Endothelial cell (in vitro differentiated cells): ENCODE results near the gene ITPRIPL1. TPM values are rescaled to one million over a fixed set of nuclear protein-coding genes. Genes with fewer than 3 reads are reported as not detected.
A peak's percentile ranks its signal among the peaks of the same experiment; 100 is the strongest.

Experiments used
- DNase-seq: peaks from one replicate; pipeline ENCODE4 v3.0.0; 2021; ENCODE audit warnings: low spot score
- H3K27ac Mint-ChIP-seq: one replicate; pipeline ENCODE4 v1.8.0; 2021; ENCODE audit warnings: mixed read lengths, inconsistent platforms; ENCODE audit not compliant: unreplicated experiment
- H3K27me3 Mint-ChIP-seq: one replicate; pipeline ENCODE4 v1.8.0; 2021; ENCODE audit warnings: mild to moderate bottlenecking, moderate library complexity, mixed read lengths, inconsistent platforms; ENCODE audit not compliant: unreplicated experiment
- H3K36me3 Mint-ChIP-seq: one replicate; pipeline ENCODE4 v1.8.0; 2021; ENCODE audit warnings: mild to moderate bottlenecking, low read depth, mixed read lengths, inconsistent platforms; ENCODE audit not compliant: unreplicated experiment
- H3K4me1 Mint-ChIP-seq: one replicate; pipeline ENCODE4 v1.8.0; 2021; ENCODE audit warnings: mild to moderate bottlenecking, mixed read lengths, inconsistent platforms; ENCODE audit not compliant: unreplicated experiment
- H3K4me3 Mint-ChIP-seq: one replicate; pipeline ENCODE4 v1.8.0; 2021; ENCODE audit warnings: mild to moderate bottlenecking, mixed read lengths, inconsistent platforms; ENCODE audit not compliant: unreplicated experiment
- H3K9me3 Mint-ChIP-seq: one replicate; pipeline ENCODE4 v1.8.0; 2021; ENCODE audit warnings: mixed read lengths, inconsistent platforms; ENCODE audit not compliant: unreplicated experiment
- CTCF ChIP-seq: fragments of 200-600 bp; sonication (generic); IDR thresholded peaks from one replicate; pipeline ENCODE4 v1.5.0; 2021; ENCODE audit warnings: antibody characterized with exemption; ENCODE audit not compliant: unreplicated experiment
- total RNA-seq: library from RNA; stranded (reverse); fragmentation: NEBNext Ultra II Directional; extraction: Animal tissue kit (Norgen Biotek cat#: 25700); gene quantifications from one replicate; pipeline ENCODE4 v1.2.1, GENCODE V29; 2021; ENCODE audit not compliant: unreplicated experiment

The ITPRIPL1 gene
- total RNA-seq, 1 donor from 2014 or later = 1.8 TPM

- Mint-ChIP-seq H3K9me3 (no peaks in the 10 kb centered on the region), H3K27me3 (peaks cover 5% of the 10 kb centered on the region), H3K4me3 (no peak overlapping the region), H3K4me1 (peaks cover 4% of the 10 kb centered on the region), H3K36me3 (no peaks in the 10 kb centered on the region), H3K27ac (no peak overlapping the region)
- no peak for DNase-seq
- TF ChIP-seq CTCF = no peak
Measured at GRCh38 chr2:96317584-96317997, 7.5 kb upstream of the ITPRIPL1 start.

- H3K9me3 Mint-ChIP-seq = no peaks in the 10 kb centered on the region
- peaks cover 4% of the 10 kb centered on the region for H3K4me1 Mint-ChIP-seq
- H3K27me3 Mint-ChIP-seq = peaks cover 10% of the 10 kb centered on the region
- TF ChIP-seq CTCF = no peak
- no peak overlapping the region for H3K27ac Mint-ChIP-seq
- no peak for DNase-seq
- no peak overlapping the region for H3K4me3 Mint-ChIP-seq
- H3K36me3 Mint-ChIP-seq = no peaks in the 10 kb centered on the region
Measured at GRCh38 chr2:96318723-96319122, 6.4 kb upstream of the ITPRIPL1 start.

- Mint-ChIP-seq H3K27ac (no peak overlapping the region), H3K4me1 (peaks cover 5% of the 10 kb centered on the region), H3K36me3 (no peaks in the 10 kb centered on the region), H3K4me3 (no peak overlapping the region), H3K9me3 (no peaks in the 10 kb centered on the region), H3K27me3 (peaks cover 10% of the 10 kb centered on the region)
- no peak for TF ChIP-seq CTCF
- no peak for DNase-seq
Measured at GRCh38 chr2:96319396-96319795, 5.7 kb upstream of the ITPRIPL1 start.

GRCh38 chr2:96320326-96320725, 4.8 kb upstream of the ITPRIPL1 start:
- Mint-ChIP-seq H3K4me3 (no peak overlapping the region), H3K27me3 (peaks cover 10% of the 10 kb centered on the region), H3K4me1 (peaks cover 10% of the 10 kb centered on the region), H3K9me3 (no peaks in the 10 kb centered on the region), H3K27ac (no peak overlapping the region), H3K36me3 (no peaks in the 10 kb centered on the region)
- DNase-seq = no peak
- TF ChIP-seq CTCF = no peak

GRCh38 chr2:96320728-96321622, 4.1 kb upstream of the ITPRIPL1 start:
- Mint-ChIP-seq H3K4me3 (peak overlapping the region; percentile 70), H3K27me3 (peaks cover 10% of the 10 kb centered on the region), H3K9me3 (no peaks in the 10 kb centered on the region), H3K4me1 (peaks cover 12% of the 10 kb centered on the region), H3K27ac (peak overlapping the region; percentile 37), H3K36me3 (no peaks in the 10 kb centered on the region)
- peak; percentile 53 for DNase-seq
- no peak for TF ChIP-seq CTCF
